Measurements from ENCODE around the gene SETD3. TPM values are rescaled to one million over a fixed set of nuclear protein-coding genes. Genes with fewer than 3 reads are reported as not detected.

Gene SETD3
- total RNA-seq, 3 donors from 2014 or later = 61.6 to 119 (median 61.6) TPM

- H3K36me3 ChIP-seq (ENCODE audit: low read depth) = no peaks in the 10 kb centered on the region
- DNase-seq = no peak
- intact Hi-C loops (cut with DNase I, micrococcal nuclease) = no loop called here
- H3K4me3 ChIP-seq = no peak overlapping the region
- no peaks in the 10 kb centered on the region for H3K4me1 ChIP-seq (ENCODE audit: low read depth)
- no peaks in the 10 kb centered on the region for H3K9me3 ChIP-seq
- TF ChIP-seq CTCF (IDR thresholded peaks at IDR 0.05) = no peak
- no peak for ATAC-seq
These were observed 100.3 kb downstream of the SETD3 start for GRCh38 chr14:99380402-99380801.

GRCh38 chr14:99378782-99379214 lies 101.9 kb downstream of the SETD3 start:
- no peak for DNase-seq
- no peak for TF ChIP-seq CTCF (IDR thresholded peaks at IDR 0.05)
- H3K36me3 ChIP-seq (ENCODE audit: low read depth) = no peaks in the 10 kb centered on the region
- intact Hi-C loops (cut with DNase I, micrococcal nuclease) = no loop called here
- H3K4me1 ChIP-seq (ENCODE audit: low read depth) = no peaks in the 10 kb centered on the region
- ATAC-seq = peak; percentile 70
- H3K4me3 ChIP-seq = no peak overlapping the region
- no peaks in the 10 kb centered on the region for H3K9me3 ChIP-seq

GRCh38 chr14:99377951-99378350 lies 102.7 kb downstream of the SETD3 start:
- DNase-seq = no peak
- Histone ChIP-seq H3K4me1 (ENCODE audit: low read depth) (no peaks in the 10 kb centered on the region), H3K4me3 (no peak overlapping the region), H3K36me3 (ENCODE audit: low read depth) (no peaks in the 10 kb centered on the region), H3K9me3 (no peaks in the 10 kb centered on the region)
- no peak for TF ChIP-seq CTCF (IDR thresholded peaks at IDR 0.05)
- ATAC-seq = no peak
- intact Hi-C loops (cut with DNase I, micrococcal nuclease) = no loop called here

- no peak for DNase-seq
- intact Hi-C loops (cut with DNase I, micrococcal nuclease) = no loop called here
- Histone ChIP-seq H3K4me3 (no peak overlapping the region), H3K9me3 (no peaks in the 10 kb centered on the region), H3K4me1 (ENCODE audit: low read depth) (no peaks in the 10 kb centered on the region), H3K36me3 (ENCODE audit: low read depth) (no peaks in the 10 kb centered on the region)
- TF ChIP-seq CTCF (IDR thresholded peaks at IDR 0.05) = no peak
- ATAC-seq = no peak
These were observed 105.7 kb downstream of the SETD3 start for GRCh38 chr14:99374964-99375363.

- intact Hi-C loops (cut with DNase I, micrococcal nuclease) = no loop called here
- Histone ChIP-seq H3K36me3 (ENCODE audit: low read depth) (no peaks in the 10 kb centered on the region), H3K9me3 (no peaks in the 10 kb centered on the region), H3K4me1 (ENCODE audit: low read depth) (no peaks in the 10 kb centered on the region), H3K4me3 (no peak overlapping the region)
- no peak for TF ChIP-seq CTCF (IDR thresholded peaks at IDR 0.05)
- DNase-seq (no peak), ATAC-seq (no peak)
These were observed 116.9 kb downstream of the SETD3 start for GRCh38 chr14:99363616-99364290.

GRCh38 chr14:99363051-99363450 lies 117.6 kb downstream of the SETD3 start:
- Histone ChIP-seq H3K4me1 (ENCODE audit: low read depth) (no peaks in the 10 kb centered on the region), H3K4me3 (no peak overlapping the region), H3K9me3 (no peaks in the 10 kb centered on the region), H3K36me3 (ENCODE audit: low read depth) (no peaks in the 10 kb centered on the region)
- intact Hi-C loops (cut with DNase I, micrococcal nuclease) = no loop called here
- TF ChIP-seq CTCF (IDR thresholded peaks at IDR 0.05) = no peak
- DNase-seq = no peak
- ATAC-seq = no peak
